Measurements from ENCODE around the gene SAT2. TPM values are rescaled to one million over a fixed set of nuclear protein-coding genes. Genes with fewer than 3 reads are reported as not detected.

The SAT2 gene
- total RNA-seq, 4 donors from 2014 or later: 144 to 303 (median 229) TPM

- TF ChIP-seq CTCF (IDR thresholded peaks at IDR 0.05) (no peak), POLR2A (IDR thresholded peaks at IDR 0.05) (no peak)
- no peak for DNase-seq
- H3K4me3 ChIP-seq: no peak overlapping the region
These were observed 4.0 kb downstream of the SAT2 start for GRCh38 chr17:7623661-7624060.

GRCh38 chr17:7620835-7621234 is 6.8 kb downstream of the SAT2 start:
- Histone ChIP-seq H3K36me3 (peaks cover 0 to under 1% (median 0%) of the 10 kb centered on the region in 3 donors), H3K4me1 (peaks cover 0 to 8% (median 0%) of the 10 kb centered on the region in 4 donors), H3K27ac (no peak overlapping the region), H3K4me3 (no peak overlapping the region), H3K9me3 (no peaks in the 10 kb centered on the region), H3K27me3 (no peaks in the 10 kb centered on the region)
- TF ChIP-seq CTCF (IDR thresholded peaks at IDR 0.05): no peak
- TF ChIP-seq POLR2A (IDR thresholded peaks at IDR 0.05): no peak
- no peak for DNase-seq

More at GRCh38 chr17:7623661-7624060, 4.0 kb downstream of the SAT2 start:
- Histone ChIP-seq H3K4me1 (peaks cover 0 to 24% (median 2%) of the 10 kb centered on the region in 4 donors), H3K27me3 (no peaks in the 10 kb centered on the region), H3K9me3 (no peaks in the 10 kb centered on the region), H3K27ac (no peak overlapping the region), H3K36me3 (peaks cover 0 to 6% (median 0%) of the 10 kb centered on the region in 3 donors)

GRCh38 chr17:7618608-7619007 is 9.0 kb downstream of the SAT2 start:
- no peak overlapping the region for H3K4me3 ChIP-seq
- no peak for DNase-seq
- no peaks in the 10 kb centered on the region for H3K9me3 ChIP-seq
- H3K27me3 ChIP-seq: no peaks in the 10 kb centered on the region
- TF ChIP-seq POLR2A (IDR thresholded peaks at IDR 0.05) (no peak), CTCF (IDR thresholded peaks at IDR 0.05) (no peak)
- no peaks in the 10 kb centered on the region for H3K36me3 ChIP-seq
- H3K27ac ChIP-seq: no peak overlapping the region
- H3K4me1 ChIP-seq: peaks cover 0 to 7% (median 3%) of the 10 kb centered on the region in 4 donors

- Histone ChIP-seq H3K4me1 (peaks cover 0 to 31% (median 10%) of the 10 kb centered on the region in 4 donors), H3K4me3 (peak overlapping the region; percentile 34 to 97 (median 66)), H3K27me3 (no peaks in the 10 kb centered on the region), H3K27ac (peak overlapping the region; percentile 78 to 100 (median 96)), H3K9me3 (no peaks in the 10 kb centered on the region), H3K36me3 (peaks cover 0 to 12% (median 0%) of the 10 kb centered on the region in 3 donors)
- no peak for TF ChIP-seq POLR2A (IDR thresholded peaks at IDR 0.05)
- DNase-seq: no peak
These were observed 12.3 kb downstream of the SAT2 start for GRCh38 chr17:7615265-7615747.

DNA sequence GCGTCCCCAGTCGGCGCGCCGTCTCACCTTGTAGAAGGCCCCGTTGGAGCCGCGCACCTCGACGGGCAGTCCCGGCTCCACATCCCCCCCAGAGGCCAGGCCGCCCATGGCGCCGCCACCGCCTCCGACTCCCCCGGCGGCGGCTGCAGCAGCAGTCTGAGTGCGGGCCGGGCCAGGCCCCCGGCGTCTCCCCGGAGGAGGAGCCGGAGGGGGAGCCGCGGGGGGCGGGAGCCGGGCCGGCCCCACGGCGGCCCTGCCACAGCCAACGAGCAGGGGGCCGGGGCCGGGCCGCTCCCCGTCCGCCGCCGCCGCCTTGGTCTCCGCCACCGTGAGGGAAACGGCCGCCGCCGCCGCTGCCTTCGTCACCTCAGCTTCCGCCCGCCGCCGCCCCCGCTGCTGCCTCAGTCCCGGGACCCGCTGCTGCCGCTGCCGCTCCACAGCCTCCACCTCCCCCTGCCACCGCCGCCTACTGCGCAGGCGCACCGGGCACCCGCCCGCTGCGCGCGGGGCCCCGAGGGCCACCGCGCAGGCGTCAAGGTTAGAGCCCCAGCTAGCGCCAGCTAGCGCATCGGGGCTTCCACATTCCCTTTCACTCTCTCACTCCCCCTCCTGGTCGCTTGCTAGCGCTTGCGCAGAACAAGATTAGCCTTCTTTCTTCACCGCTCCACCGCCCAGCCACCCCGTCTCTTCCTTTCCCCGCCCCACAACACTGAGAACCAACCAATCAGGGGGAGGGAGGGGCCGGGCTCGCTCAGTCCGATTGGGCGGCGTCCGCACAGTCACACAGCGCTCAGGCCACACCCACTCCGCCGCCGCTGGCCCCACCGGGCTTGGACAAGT is 13.0 kb downstream of the SAT2 start, which contains the start of gene FXR2:
TSS of gene FXR2 (minus strand) at position 473 of the 840 bp plus-strand sequence. CDS start at position 108, 365 bp downstream.
- H3K36me3 ChIP-seq: peaks cover 0 to 12% (median 0%) of the 10 kb centered on the region in 3 donors
- TF ChIP-seq CTCF (IDR thresholded peaks at IDR 0.05) (peak; percentile 60 to 84 (median 76)), POLR2A (IDR thresholded peaks at IDR 0.05) (peak; percentile 73 to 84)
- no peaks in the 10 kb centered on the region for H3K9me3 ChIP-seq
- H3K27ac ChIP-seq: peak within 1 kb of the TSS; percentile 90 to 100 (median 96)
- peak within 1 kb of the TSS; percentile 77 to 98 (median 95) for H3K4me3 ChIP-seq
- H3K27me3 ChIP-seq: no peaks in the 10 kb centered on the region
- peaks cover 0 to 31% (median 10%) of the 10 kb centered on the region in 4 donors for H3K4me1 ChIP-seq
- peak; percentile 99 to 100 (median 100) for DNase-seq

Data from Peyer's patch (tissue), 4 donors.